GM20000 (cell line): ENCODE data around the gene SLC35B2.

ENCODE experiments used
- DNase-seq: peaks from one replicate; pipeline ENCODE4 v3.0.0; 2012; ENCODE audit warnings: low spot score
- CTCF ChIP-seq: IDR thresholded peaks from 2 replicates; pipeline ENCODE4 v1.5.1; 2012; ENCODE audit warnings: mild to moderate bottlenecking, control low read depth; ENCODE audit errors: extremely low read depth, missing control alignments

SLC35B2 gene

DNA sequence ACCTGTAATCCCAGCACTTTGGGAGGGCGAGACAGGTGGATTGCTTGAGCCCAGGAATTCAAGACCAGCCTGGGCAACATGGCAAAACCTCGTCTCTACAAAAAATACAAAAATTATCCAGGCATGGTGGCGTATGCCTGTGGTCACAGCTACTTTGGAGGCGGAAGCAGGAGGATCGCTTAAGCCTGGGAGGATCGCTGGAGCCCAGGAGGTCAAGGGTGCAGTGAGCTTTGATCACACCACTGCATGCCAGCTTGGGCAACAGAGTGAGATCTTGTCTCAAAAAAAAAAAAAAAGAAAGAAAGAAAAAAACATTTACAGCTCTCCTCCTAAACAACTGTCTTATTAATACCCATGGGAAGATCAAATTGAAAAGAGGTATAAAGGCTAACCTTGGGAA lies 49.4 kb downstream of the SLC35B2 start:
- no peak for DNase-seq
- TF ChIP-seq CTCF, result no peak
